GM18861 (cell line): ENCODE data around the gene PRDX5.
"Not testable (repeated sequence)": the region's sequence is repeated elsewhere in the genome, so short reads cannot be mapped to it uniquely, and the experiment has no call there.

Experiments used
- ATAC-seq: cut with Tn5 transposase; IDR thresholded peaks from one replicate; pipeline ENCODE4 v1.9.1; 2021; ENCODE audit not compliant: unreplicated experiment

Gene PRDX5

GRCh38 chr11:64305075-64305690 lies 12.7 kb upstream of the PRDX5 start, which contains the start of gene ESRRA:
Gene ESRRA (plus strand): TSS chr11:64305524. CDS start chr11:64307180, 1,656 bp downstream.
- ATAC-seq, result peak; percentile 64

GRCh38 chr11:64305691-64306562 lies 12.0 kb upstream of the PRDX5 start:
- peak; percentile 23 for ATAC-seq

- no peak for ATAC-seq
These were observed 11.4 kb upstream of the PRDX5 start for GRCh38 chr11:64306563-64306875.

GRCh38 chr11:64306876-64307622 lies 10.9 kb upstream of the PRDX5 start:
- no peak for ATAC-seq

- not testable (repeated sequence) for ATAC-seq
These were observed 10.1 kb upstream of the PRDX5 start for GRCh38 chr11:64307795-64308194.

GRCh38 chr11:64312947-64313346 lies 5.0 kb upstream of the PRDX5 start:
- no peak for ATAC-seq

- ATAC-seq, result no peak
These were observed 4.3 kb upstream of the PRDX5 start for GRCh38 chr11:64313491-64314145.

GRCh38 chr11:64314146-64314804 lies 3.6 kb upstream of the PRDX5 start:
- no peak for ATAC-seq

- no peak for ATAC-seq
These were observed 2.9 kb upstream of the PRDX5 start for GRCh38 chr11:64314805-64315561.

- ATAC-seq, result not testable (repeated sequence)
These were observed 2.0 kb upstream of the PRDX5 start for GRCh38 chr11:64315667-64316526.

- peak; percentile 7 for ATAC-seq
These were observed 1.1 kb upstream of the PRDX5 start for GRCh38 chr11:64316672-64317324.

- peak; percentile 35 for ATAC-seq
These were observed 478 bp upstream of the PRDX5 start, which contains the start of gene TRMT112 for GRCh38 chr11:64317325-64317960. Gene TRMT112 (minus strand): TSS chr11:64317559. CDS start chr11:64317526, 33 bp downstream.

GRCh38 chr11:64318766-64319761 lies 1.1 kb downstream of the PRDX5 start:
- no peak for ATAC-seq

GRCh38 chr11:64320556-64320955 lies 2.6 kb downstream of the PRDX5 start:
- ATAC-seq, result no peak

GRCh38 chr11:64321026-64321425 lies 3.1 kb downstream of the PRDX5 start:
- no peak for ATAC-seq

GRCh38 chr11:64321533-64321932 lies 3.6 kb downstream of the PRDX5 start:
- no peak for ATAC-seq

GRCh38 chr11:64322925-64323260 lies 5.0 kb downstream of the PRDX5 start:
- no peak for ATAC-seq
